ENCODE measurements around the gene KRTAP10-2. TPM values are rescaled to one million over a fixed set of nuclear protein-coding genes. Genes with fewer than 3 reads are reported as not detected.
"Not testable (repeated sequence)": the region's sequence is repeated elsewhere in the genome, so short reads cannot be mapped to it uniquely, and the experiment has no call there.

Gene KRTAP10-2
- total RNA-seq, 4 donors from 2014 or later: not detected

GRCh38 chr21:44505673-44506278 lies 45.5 kb downstream of the KRTAP10-2 start:
- Histone ChIP-seq H3K9me3 (no peaks in the 10 kb centered on the region), H3K27ac (no peak overlapping the region), H3K4me3 (no peak overlapping the region), H3K27me3 (no peaks in the 10 kb centered on the region), H3K36me3 (no peaks in the 10 kb centered on the region), H3K4me1 (peaks cover 0 to 9% (median 5%) of the 10 kb centered on the region in 4 donors)
- DNase-seq: no peak
- TF ChIP-seq POLR2A (IDR thresholded peaks at IDR 0.05): no peak
- TF ChIP-seq, protein P1, sequence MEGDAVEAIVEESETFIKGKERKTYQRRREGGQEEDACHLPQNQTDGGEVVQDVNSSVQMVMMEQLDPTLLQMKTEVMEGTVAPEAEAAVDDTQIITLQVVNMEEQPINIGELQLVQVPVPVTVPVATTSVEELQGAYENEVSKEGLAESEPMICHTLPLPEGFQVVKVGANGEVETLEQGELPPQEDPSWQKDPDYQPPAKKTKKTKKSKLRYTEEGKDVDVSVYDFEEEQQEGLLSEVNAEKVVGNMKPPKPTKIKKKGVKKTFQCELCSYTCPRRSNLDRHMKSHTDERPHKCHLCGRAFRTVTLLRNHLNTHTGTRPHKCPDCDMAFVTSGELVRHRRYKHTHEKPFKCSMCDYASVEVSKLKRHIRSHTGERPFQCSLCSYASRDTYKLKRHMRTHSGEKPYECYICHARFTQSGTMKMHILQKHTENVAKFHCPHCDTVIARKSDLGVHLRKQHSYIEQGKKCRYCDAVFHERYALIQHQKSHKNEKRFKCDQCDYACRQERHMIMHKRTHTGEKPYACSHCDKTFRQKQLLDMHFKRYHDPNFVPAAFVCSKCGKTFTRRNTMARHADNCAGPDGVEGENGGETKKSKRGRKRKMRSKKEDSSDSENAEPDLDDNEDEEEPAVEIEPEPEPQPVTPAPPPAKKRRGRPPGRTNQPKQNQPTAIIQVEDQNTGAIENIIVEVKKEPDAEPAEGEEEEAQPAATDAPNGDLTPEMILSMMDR (IDR thresholded peaks at IDR 0.05): no peak

- H3K27me3 ChIP-seq: no peaks in the 10 kb centered on the region
- H3K36me3 ChIP-seq: no peaks in the 10 kb centered on the region
- no peak overlapping the region for H3K4me3 ChIP-seq
- no peaks in the 10 kb centered on the region for H3K9me3 ChIP-seq
- H3K27ac ChIP-seq: no peak overlapping the region
- DNase-seq: no peak
- TF ChIP-seq, protein P1 (IDR thresholded peaks at IDR 0.05): no peak
- no peak for TF ChIP-seq POLR2A (IDR thresholded peaks at IDR 0.05)
- H3K4me1 ChIP-seq: no peaks in the 10 kb centered on the region
Observed at GRCh38 chr21:44503901-44504399, 47.4 kb downstream of the KRTAP10-2 start.

DNA sequence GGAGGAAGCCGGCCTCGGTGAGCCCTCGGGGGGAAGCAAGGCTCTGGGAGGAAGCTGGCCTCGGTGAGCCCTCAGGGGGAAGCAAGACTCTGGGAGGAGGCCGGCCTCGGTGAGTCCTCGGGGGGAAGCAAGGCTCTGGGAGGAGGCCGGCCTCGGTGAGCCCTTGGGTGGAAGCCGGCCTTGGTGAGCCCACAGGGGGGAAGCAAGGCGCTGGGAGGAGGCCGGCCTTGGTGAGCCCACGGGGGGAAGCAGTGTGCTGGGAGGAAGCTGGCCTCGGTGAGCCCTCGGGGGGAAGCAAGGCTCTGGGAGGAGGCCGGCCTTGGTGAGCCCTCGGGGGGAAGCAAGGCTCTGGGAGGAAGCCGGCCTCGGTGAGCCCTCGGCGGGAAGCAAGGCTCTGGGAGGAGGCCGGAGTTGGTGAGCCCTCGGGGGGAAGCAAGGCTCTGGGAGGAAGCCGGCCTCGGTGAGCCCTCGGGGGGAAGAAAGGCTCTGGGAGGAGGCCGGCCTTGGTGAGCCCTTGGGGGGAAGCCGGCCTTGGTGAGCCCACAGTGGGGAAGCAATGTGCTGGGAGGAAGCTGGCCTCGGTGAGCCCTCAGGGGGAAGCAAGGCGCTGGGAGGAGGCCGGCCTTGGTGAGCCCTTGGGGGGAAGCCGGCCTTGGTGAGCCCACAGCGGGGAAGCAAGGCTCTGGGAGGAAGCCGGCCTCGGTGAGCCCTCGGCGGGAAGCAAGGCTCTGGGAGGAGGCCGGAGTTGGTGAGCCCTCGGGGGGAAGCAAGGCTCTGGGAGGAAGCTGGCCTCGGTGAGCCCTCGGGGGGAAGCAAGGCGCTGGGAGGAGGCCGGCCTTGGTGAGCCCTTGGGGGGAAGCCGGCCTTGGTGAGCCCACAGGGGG lies 48.1 kb downstream of the KRTAP10-2 start:
- H3K27ac ChIP-seq, DNase-seq, H3K9me3 ChIP-seq, H3K4me1 ChIP-seq, H3K4me3 ChIP-seq, H3K36me3 ChIP-seq, H3K27me3 ChIP-seq: not testable (repeated sequence)

DNA sequence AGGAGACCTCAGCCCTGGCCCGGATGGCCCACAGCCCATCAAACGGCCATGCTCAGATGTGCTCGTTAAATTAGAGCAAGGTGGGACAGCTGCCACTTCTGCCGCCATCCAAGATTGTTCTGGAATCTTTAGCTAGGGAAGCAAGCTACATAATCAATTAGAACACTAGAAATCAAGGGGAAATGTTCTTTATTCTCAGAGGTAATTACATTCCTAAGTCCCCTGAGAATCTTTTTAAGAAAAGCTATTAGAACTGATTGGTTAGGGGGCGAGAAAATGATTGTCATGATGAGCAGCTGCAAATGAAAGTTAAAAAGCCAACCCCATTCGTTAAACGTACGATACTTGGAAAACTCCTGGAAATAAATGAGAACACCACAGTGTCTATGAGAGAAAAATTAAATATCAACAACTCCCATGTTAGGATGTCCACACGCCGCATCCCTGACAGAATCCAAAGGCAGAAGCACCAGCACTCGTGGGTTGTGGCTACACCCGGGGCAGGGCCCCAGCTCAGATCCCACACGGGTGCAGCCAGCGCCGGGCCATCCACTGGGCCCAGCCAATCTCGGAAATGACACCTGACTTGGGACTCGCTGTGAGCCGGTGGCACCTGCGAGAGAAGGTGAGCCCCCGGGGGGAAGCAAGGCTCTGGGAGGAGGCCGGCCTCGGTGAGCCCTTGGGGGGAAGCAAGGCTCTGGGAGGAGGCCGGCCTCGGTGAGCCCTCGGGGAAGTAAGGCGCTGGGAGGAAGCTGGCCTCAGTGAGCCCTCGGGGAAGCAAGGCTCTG lies 48.9 kb downstream of the KRTAP10-2 start:
- Histone ChIP-seq H3K4me3 (no peak overlapping the region), H3K4me1 (no peaks in the 10 kb centered on the region), H3K36me3 (no peaks in the 10 kb centered on the region), H3K27me3 (no peaks in the 10 kb centered on the region), H3K9me3 (no peaks in the 10 kb centered on the region), H3K27ac (no peak overlapping the region)
- TF ChIP-seq, protein P1 (IDR thresholded peaks at IDR 0.05): no peak
- no peak for TF ChIP-seq POLR2A (IDR thresholded peaks at IDR 0.05)
- DNase-seq: no peak

Other genes with a start within 250 kb of the KRTAP10-2 start
- gene CFAP410, start 212.1 kb downstream of the KRTAP10-2 start, total RNA-seq: 10 to 100 TPM; 20.5 to 50.6 (median 39.9) TPM
- 10 to 100 TPM in 1 of 4 donors, 1 to 10 TPM in 3; 1.1 to 27.2 (median 3.3) TPM for gene TRPM2, start 197.9 kb downstream of the KRTAP10-2 start, total RNA-seq
- 1 to 10 TPM; 1.7 to 6.6 (median 2.2) TPM for gene LRRC3, start 96.0 kb downstream of the KRTAP10-2 start, total RNA-seq
- gene KRTAP10-1, start 11.3 kb downstream of the KRTAP10-2 start, total RNA-seq: not detected
- not detected for gene KRTAP10-3, start 7.3 kb upstream of the KRTAP10-2 start, total RNA-seq
- not detected for gene KRTAP10-4, start 22.2 kb upstream of the KRTAP10-2 start, total RNA-seq
- gene KRTAP10-5, start 29.1 kb upstream of the KRTAP10-2 start, total RNA-seq: not detected
- gene KRTAP10-6, start 41.0 kb upstream of the KRTAP10-2 start, total RNA-seq: not detected
- gene KRTAP10-7, start 49.1 kb upstream of the KRTAP10-2 start, total RNA-seq: not detected
- not detected for gene KRTAP10-8, start 60.6 kb upstream of the KRTAP10-2 start, total RNA-seq
- gene KRTAP10-9, start 75.6 kb upstream of the KRTAP10-2 start, total RNA-seq: not detected
- gene KRTAP10-10, start 85.9 kb upstream of the KRTAP10-2 start, total RNA-seq: not detected
- not detected for gene KRTAP10-11, start 94.9 kb upstream of the KRTAP10-2 start, total RNA-seq
- gene KRTAP12-4, start 103.2 kb upstream of the KRTAP10-2 start, total RNA-seq: not detected
- not detected for gene KRTAP12-3, start 106.4 kb upstream of the KRTAP10-2 start, total RNA-seq
- gene KRTAP12-2, start 115.4 kb upstream of the KRTAP10-2 start, total RNA-seq: not detected
- not detected for gene KRTAP12-1, start 130.7 kb upstream of the KRTAP10-2 start, total RNA-seq
- not detected for gene KRTAP10-12, start 145.7 kb upstream of the KRTAP10-2 start, total RNA-seq
- gene TSPEAR, start 160.1 kb upstream of the KRTAP10-2 start, total RNA-seq: under 1 TPM in 1 of 4 donors, not detected in 3; 0.47 TPM

All from Peyer's patch (tissue), 4 donors.